Urinary bladder (tissue), 4 donors: ENCODE measurements around the gene TRAPPC3. TPM values are rescaled to one million over a fixed set of nuclear protein-coding genes. Genes with fewer than 3 reads are reported as not detected.

Source experiments
- DNase-seq: peaks from one replicate; pipeline ENCODE4 v3.0.0-alpha.2; 2015; ENCODE audit errors: extremely low spot score
- H3K27ac ChIP-seq: one replicate; pipeline ENCODE4 v1.5.1; 2013; ENCODE audit warnings: low read depth, mild to moderate bottlenecking, moderate library complexity
- H3K36me3 ChIP-seq: one replicate; pipeline ENCODE4 v1.6.1; 2013; ENCODE audit warnings: mild to moderate bottlenecking, moderate library complexity; ENCODE audit not compliant: insufficient read depth
- H3K4me1 ChIP-seq: one replicate; pipeline ENCODE4 v1.6.1; 2013; ENCODE audit warnings: mild to moderate bottlenecking, moderate library complexity; ENCODE audit not compliant: insufficient read depth
- H3K4me3 ChIP-seq: one replicate; pipeline ENCODE4 v1.5.1; 2013; ENCODE audit warnings: low read depth, low read length
- WGBS: extraction: QIAGEN DNeasy Blood & Tissue Kit; methylation state at CpG from one replicate; pipeline ENCODE4 v1.1.7; 2013; 5-methylcytosine and 5-hydroxymethylcytosine counted together
- polyA plus RNA-seq: library from polyadenylated mRNA; stranded (reverse); fragments of 200-250 nt; gene quantifications from one replicate; pipeline ENCODE4 v1.2.3, GENCODE V29; 2013
- total RNA-seq: library from RNA; depleted of rRNA; stranded (reverse); fragments of >200 nt; gene quantifications from one replicate; pipeline ENCODE4 v1.2.3, GENCODE V29; 2014
- donor health status: healthy with polysubstance abuse.
- donor health status: healthy.

Gene TRAPPC3
- total and polyA plus RNA-seq, 2 donors: 43.9 to 76.9 TPM

- H3K27ac ChIP-seq: no peak overlapping the region
- no peak for DNase-seq
- H3K4me1 ChIP-seq: no peaks in the 10 kb centered on the region
- 90% methylated on average over 12 of the region's 12 CpGs for WGBS
- no peaks in the 10 kb centered on the region for H3K36me3 ChIP-seq
- H3K4me3 ChIP-seq: no peak overlapping the region
Measured at GRCh38 chr1:36122062-36123030, 26.9 kb downstream of the TRAPPC3 start.

- H3K27ac ChIP-seq: no peak overlapping the region
- DNase-seq: no peak
- 36% methylated on average over 9 of the region's 9 CpGs for WGBS
- H3K4me3 ChIP-seq: no peak overlapping the region
- H3K4me1 ChIP-seq: no peaks in the 10 kb centered on the region
- no peaks in the 10 kb centered on the region for H3K36me3 ChIP-seq
Measured at GRCh38 chr1:36119456-36119855, 29.8 kb downstream of the TRAPPC3 start.

- Histone ChIP-seq H3K4me3 (no peak overlapping the region), H3K36me3 (no peaks in the 10 kb centered on the region), H3K4me1 (no peaks in the 10 kb centered on the region), H3K27ac (no peak overlapping the region)
- WGBS: 48% methylated on average over 10 of the region's 10 CpGs
- DNase-seq: no peak
Measured at GRCh38 chr1:36118447-36119204, 30.7 kb downstream of the TRAPPC3 start.

GRCh38 chr1:36116901-36117300 lies 32.4 kb downstream of the TRAPPC3 start:
- no peak overlapping the region for H3K4me3 ChIP-seq

GRCh38 chr1:36115931-36116330 lies 33.4 kb downstream of the TRAPPC3 start:
- Histone ChIP-seq H3K4me1 (no peaks in the 10 kb centered on the region), H3K4me3 (no peak overlapping the region), H3K27ac (no peak overlapping the region), H3K36me3 (no peaks in the 10 kb centered on the region)
- WGBS: 55% methylated on average over 5 of the region's 5 CpGs
- no peak for DNase-seq

More at GRCh38 chr1:36116901-36117300, 32.4 kb downstream of the TRAPPC3 start:
- 67% methylated on average over 5 of the region's 5 CpGs for WGBS
- Histone ChIP-seq H3K27ac (no peak overlapping the region), H3K4me1 (no peaks in the 10 kb centered on the region), H3K36me3 (no peaks in the 10 kb centered on the region)
- DNase-seq: no peak

GRCh38 chr1:36115200-36115669 lies 34.1 kb downstream of the TRAPPC3 start:
- Histone ChIP-seq H3K36me3 (no peaks in the 10 kb centered on the region), H3K27ac (peak overlapping the region; percentile 3), H3K4me1 (no peaks in the 10 kb centered on the region), H3K4me3 (no peak overlapping the region)
- WGBS: 28% methylated on average over 18 of the region's 18 CpGs
- DNase-seq: no peak

- WGBS: 75% methylated on average over 5 of the region's 5 CpGs
- Histone ChIP-seq H3K4me3 (no peak overlapping the region), H3K36me3 (no peaks in the 10 kb centered on the region), H3K4me1 (no peaks in the 10 kb centered on the region), H3K27ac (no peak overlapping the region)
- no peak for DNase-seq
Measured at GRCh38 chr1:36114371-36114770, 34.9 kb downstream of the TRAPPC3 start.

GRCh38 chr1:36112823-36113222 lies 36.5 kb downstream of the TRAPPC3 start:
- H3K36me3 ChIP-seq: no peaks in the 10 kb centered on the region
- no peak for DNase-seq
- H3K27ac ChIP-seq: no peak overlapping the region
- no peaks in the 10 kb centered on the region for H3K4me1 ChIP-seq
- WGBS: 90% methylated on average over 9 of the region's 9 CpGs
- no peak overlapping the region for H3K4me3 ChIP-seq

- 61% methylated on average over 4 of the region's 4 CpGs for WGBS
Measured at GRCh38 chr1:36111151-36111550, 38.1 kb downstream of the TRAPPC3 start.

GRCh38 chr1:36109041-36109679 lies 40.1 kb downstream of the TRAPPC3 start:
- Histone ChIP-seq H3K27ac (no peak overlapping the region), H3K36me3 (no peaks in the 10 kb centered on the region), H3K4me1 (no peaks in the 10 kb centered on the region), H3K4me3 (no peak overlapping the region)
- DNase-seq: no peak
- 67% methylated on average over 11 of the region's 11 CpGs for WGBS

More at GRCh38 chr1:36111151-36111550, 38.1 kb downstream of the TRAPPC3 start:
- H3K36me3 ChIP-seq: no peaks in the 10 kb centered on the region
- no peak overlapping the region for H3K4me3 ChIP-seq
- H3K4me1 ChIP-seq: no peaks in the 10 kb centered on the region
- no peak overlapping the region for H3K27ac ChIP-seq
- DNase-seq: no peak

- Histone ChIP-seq H3K4me3 (no peak overlapping the region), H3K4me1 (no peaks in the 10 kb centered on the region), H3K36me3 (no peaks in the 10 kb centered on the region), H3K27ac (no peak overlapping the region)
- 58% methylated on average over 14 of the region's 14 CpGs for WGBS
- no peak for DNase-seq
Measured at GRCh38 chr1:36108314-36108713, 41.0 kb downstream of the TRAPPC3 start.

- Histone ChIP-seq H3K4me1 (no peaks in the 10 kb centered on the region), H3K36me3 (no peaks in the 10 kb centered on the region), H3K4me3 (no peak overlapping the region), H3K27ac (no peak overlapping the region)
- no peak for DNase-seq
- WGBS: 83% methylated on average over 9 of the region's 9 CpGs
Measured at GRCh38 chr1:36107394-36107793, 41.9 kb downstream of the TRAPPC3 start.

GRCh38 chr1:36106269-36106668 lies 43.0 kb downstream of the TRAPPC3 start:
- WGBS: 36% methylated on average over 5 of the region's 5 CpGs
- no peak for DNase-seq
- H3K4me1 ChIP-seq: no peaks in the 10 kb centered on the region
- H3K27ac ChIP-seq: no peak overlapping the region
- H3K4me3 ChIP-seq: no peak overlapping the region
- no peaks in the 10 kb centered on the region for H3K36me3 ChIP-seq
